Activated CD8-positive, alpha-beta memory T cell treated with anti-CD3 and anti-CD28 coated beads, Interleukin-2, amount 50 U/mL, for 24 hours (primary cell): ENCODE measurements around the gene PCSK5.
"Not testable (repeated sequence)": the region's sequence is repeated elsewhere in the genome, so short reads cannot be mapped to it uniquely, and the experiment has no call there.

Experiments used
- DNase-seq: peaks from one replicate; pipeline ENCODE4 v3.0.0-alpha.2; 2020; ENCODE audit errors: extremely low read depth

The PCSK5 gene

GRCh38 chr9:75889977-75890471 is 449 bp upstream of the PCSK5 start:
- DNase-seq: no peak

GRCh38 chr9:75891277-75891741 is 836 bp downstream of the PCSK5 start:
- DNase-seq: no peak

DNA sequence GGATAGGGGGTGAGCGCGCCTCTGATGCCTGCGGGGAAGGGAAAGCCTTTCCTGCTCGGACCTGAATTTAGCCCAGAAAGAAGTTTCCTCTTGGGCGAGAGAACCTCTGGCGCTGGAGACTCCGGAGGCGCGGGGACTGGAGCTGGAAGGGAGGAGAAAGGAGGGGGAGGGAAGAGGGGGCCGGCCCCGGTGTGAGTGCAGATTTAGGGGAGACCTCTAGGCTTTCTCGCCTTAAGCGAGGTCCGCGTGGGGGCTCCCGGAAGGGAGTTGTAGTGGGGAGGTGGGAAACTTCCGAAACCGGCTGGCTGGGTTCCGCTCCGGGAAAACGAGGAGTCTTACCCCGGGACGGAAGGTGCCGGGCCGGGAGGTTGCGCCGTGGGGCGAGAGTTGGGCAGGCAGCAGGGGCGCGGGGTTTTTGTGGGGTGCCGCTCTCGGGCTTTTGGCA is 1.3 kb downstream of the PCSK5 start:
- no peak for DNase-seq

GRCh38 chr9:75892216-75892911 is 1.9 kb downstream of the PCSK5 start:
- no peak for DNase-seq

GRCh38 chr9:75893106-75893505 is 2.6 kb downstream of the PCSK5 start:
- no peak for DNase-seq

- no peak for DNase-seq
Measured at GRCh38 chr9:75894566-75894965, 4.1 kb downstream of the PCSK5 start.

DNA sequence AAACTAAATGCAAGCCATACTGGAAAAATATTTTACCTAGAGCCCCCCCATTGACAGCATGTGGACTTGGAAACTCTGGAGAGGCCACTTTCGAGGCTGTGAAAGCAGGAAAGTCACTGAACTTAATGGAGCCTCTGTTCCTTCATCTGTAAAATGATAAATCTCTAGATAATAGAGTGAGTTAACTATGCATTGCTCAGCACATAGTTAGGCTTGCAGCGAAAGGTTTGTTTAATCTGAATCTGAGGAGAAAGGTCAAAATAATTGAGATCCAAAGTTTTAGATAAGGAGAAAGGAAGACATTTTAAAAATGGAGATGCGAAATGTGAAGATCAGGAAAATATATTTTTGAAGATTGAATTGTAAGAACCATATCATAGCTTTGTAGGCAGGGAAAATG is 4.6 kb downstream of the PCSK5 start:
- DNase-seq: no peak

DNA sequence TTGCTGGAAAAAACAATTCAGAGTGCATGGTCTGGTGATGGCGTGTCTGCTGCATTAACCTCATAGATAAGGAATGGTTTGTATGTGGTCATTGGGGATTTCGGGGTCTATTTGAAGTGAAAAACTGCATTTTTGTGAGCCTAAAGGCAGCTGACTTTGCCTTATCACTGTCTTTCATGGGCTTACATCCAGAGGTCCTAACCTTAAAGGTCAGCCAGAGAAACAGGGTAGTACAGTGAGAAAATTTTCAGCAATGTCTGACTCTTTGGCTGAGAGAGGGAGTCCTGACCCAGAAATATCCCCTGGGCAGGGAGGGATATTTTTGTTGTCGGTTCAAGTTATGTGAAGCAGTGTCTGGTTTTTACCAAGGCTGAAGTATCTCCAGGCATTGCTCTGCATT is 5.7 kb downstream of the PCSK5 start:
- no peak for DNase-seq

- not testable (repeated sequence) for DNase-seq
Measured at GRCh38 chr9:75900893-75901524, 10.5 kb downstream of the PCSK5 start.

DNA sequence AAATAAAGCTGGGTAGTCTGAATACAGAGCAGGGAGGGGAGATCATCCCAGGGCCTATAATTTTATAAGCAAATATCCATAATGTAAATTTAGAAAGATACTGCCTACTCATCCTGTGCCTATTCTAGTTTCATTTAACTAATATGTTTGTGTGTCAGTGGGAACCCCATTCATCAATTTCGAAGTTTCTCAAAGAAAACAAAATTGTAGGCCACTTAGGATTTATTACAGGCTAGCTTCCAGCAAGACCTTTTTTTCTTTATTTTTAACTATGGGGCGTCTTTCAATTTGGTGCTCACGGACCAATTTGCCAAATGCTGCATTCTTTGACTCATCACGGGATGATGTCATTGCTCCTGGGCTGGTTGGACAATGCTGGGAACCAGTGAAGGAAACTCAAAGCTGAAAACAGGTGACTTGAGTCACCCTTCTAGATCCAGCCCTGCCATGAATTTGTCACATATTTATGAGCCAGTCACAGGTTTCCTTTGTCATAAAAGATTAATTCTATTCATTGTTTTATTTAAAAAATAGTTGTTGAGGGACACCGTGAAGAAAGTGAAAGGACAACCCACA is 13.4 kb downstream of the PCSK5 start:
- DNase-seq: no peak

- no peak for DNase-seq
Measured at GRCh38 chr9:75904364-75904763, 13.9 kb downstream of the PCSK5 start.

DNA sequence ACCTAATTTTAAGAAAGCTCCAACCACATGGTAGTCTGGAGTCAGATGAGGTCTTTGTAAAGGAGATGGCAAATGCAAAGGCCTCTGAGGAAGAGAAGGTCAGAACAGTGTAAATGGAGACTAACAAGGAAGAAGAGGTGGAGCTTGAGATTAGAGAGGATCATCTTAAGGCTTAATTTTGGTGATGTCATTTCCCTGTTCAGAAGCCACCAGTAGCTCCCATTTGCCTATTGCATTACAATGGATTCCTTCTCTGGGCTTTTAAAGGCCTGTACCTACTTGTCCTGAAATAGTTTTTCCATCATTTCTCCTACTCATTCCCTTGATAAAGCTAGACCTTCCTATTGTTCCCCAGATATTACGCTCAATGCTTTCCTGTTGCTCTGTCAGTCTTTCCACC is 16.1 kb downstream of the PCSK5 start:
- no peak for DNase-seq

- no peak for DNase-seq
Measured at GRCh38 chr9:75907329-75907728, 16.9 kb downstream of the PCSK5 start.

DNA sequence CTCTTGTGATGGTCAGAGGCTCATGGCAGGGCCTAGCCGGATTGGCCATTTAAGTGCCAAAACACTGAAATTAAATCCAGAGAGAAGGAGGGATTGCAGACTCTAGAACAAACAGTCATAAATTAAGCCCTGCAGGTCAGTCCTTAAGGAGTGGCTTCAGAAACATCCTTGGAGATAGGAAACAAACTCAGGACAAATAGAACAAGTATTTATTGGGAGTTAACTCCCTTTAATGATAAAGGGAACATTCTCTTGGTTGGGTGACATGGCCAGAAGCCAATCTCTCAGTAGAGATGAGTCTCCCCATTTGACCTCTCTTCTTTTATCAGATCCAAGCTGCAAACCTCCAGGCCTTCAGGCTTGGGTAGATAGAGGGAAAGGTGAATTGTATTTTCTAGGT is 17.4 kb downstream of the PCSK5 start:
- DNase-seq: no peak

DNA sequence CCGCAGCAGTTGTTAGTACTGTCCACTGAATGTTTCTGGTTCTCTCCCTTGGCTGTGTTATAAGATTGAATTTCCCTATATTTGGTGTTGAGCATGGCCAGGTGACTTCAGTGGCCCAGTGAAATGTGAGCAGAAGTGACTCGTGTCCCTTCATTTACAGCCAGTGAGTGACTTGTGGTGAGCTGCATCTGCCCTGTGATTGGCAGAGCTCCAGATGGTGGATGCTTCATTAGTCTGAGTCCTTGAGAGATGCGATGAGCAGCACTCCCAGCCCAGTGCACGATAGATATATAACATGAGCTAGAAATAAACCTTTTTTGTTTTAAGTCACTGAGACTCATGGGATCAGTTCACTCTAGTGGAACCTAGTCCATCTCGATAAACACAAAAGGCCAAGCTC is 19.3 kb downstream of the PCSK5 start:
- DNase-seq: no peak

DNA sequence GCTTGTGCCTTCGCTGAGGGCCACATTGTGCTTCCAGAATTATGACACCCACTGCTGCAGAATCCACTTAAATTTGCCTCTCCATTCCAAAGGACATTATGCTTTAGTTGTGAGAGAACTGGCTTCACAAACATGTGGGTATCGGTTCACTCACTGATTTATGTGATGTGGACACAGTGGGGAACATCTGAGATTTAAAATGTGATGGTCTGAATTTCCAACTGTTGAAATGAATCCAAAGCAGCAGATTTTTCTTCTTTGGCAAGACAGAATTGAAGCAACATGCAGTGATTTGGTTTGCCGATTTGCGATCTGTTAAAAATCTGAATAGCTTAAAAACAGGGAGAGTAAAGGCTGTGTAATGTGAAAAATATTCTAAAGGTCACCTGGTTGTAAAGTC is 20.3 kb downstream of the PCSK5 start:
- no peak for DNase-seq

DNA sequence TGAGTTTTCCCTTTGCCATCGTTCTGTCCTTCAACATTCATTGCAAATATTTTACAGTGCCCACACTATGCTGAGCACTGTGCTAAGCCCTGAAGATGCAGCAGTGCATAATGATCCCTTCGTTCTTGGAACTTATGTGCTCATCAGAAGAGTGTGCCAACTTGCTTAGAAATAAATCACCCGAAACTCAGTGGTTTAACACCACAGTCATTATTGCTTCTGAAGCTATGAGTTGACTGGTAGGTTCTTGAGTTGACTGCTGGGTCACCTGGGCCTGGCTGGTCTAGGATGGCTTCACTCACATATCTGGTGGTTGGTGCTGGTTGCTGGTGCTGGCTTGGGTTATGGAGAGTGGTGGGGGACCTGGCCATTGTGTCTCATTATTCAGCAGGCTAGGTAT is 20.9 kb downstream of the PCSK5 start:
- no peak for DNase-seq

DNA sequence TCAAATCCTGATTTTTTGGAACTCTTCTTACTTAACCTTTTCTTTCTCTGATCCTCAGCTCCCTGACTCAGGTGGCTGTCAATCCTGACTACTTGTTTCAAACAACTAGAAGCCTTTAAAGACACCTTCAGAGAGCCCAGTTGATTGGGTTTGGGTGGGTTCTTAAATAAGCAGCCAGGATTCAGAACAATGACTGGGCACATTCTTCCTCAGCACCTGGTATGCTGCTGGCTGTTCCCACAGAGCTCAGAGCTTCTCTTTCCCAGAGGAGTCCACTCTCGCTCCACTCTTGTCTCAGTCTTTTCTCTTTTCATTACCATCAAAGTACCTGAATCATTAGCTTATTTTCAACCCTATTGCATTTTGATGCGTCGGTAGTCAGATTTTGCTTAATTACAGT is 22.5 kb downstream of the PCSK5 start:
- DNase-seq: no peak

DNA sequence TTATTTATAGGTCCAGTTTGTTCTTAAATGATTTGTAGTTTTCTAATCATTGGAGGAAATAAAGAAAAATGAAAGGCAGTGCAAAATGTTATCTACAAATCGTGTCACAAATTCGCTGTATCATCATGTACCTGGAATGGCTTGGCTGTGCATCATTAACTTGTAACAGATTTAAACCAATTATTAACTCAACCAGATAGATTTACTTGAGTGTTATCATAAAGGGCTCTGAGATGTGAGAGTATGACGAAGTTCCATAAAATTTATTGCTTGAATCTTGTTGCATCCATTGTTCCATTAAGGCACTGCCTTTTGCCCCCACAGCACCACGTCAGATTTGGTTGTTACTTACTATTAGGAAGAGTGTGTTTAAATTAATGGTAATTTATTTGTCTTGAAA is 23.5 kb downstream of the PCSK5 start:
- no peak for DNase-seq

- DNase-seq: no peak
Measured at GRCh38 chr9:75914883-75915452, 24.5 kb downstream of the PCSK5 start.

DNA sequence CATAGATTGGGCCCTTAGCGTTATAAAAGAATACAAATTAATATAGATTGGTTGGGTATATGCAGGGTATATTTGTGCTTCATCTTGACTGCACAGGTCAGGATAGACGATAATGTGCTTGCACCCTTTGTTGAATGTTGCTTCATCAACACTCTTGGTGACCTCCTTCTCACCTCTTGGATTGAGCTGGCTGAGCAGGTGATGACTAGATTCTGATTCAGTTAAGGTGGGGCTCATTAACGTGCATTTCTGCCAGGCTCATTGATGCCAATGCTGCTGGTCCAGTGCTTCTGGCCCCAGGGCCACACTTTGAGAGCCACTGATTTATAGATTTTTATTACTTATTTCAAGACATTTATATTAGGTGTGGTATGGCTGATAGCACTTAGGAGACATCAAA is 27.7 kb downstream of the PCSK5 start:
- DNase-seq: no peak

DNA sequence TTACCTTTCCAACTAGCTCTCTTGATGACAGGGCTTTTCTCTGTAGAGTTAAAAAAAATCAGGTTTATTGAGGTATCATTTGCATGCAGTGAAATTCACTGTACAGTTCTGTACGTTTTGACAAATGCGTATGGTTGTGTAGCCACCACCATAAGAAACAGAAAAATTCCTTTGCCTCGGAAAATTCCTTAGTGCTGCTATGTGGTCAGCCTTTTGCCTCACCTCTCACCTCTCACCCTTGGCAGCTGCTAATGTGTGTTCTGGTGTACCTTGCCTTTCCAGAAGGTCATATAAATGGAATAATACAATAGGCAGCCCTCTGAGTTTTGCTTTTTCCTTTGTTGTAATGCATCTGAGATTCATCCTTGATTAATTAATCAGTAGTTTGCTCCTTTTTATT is 28.4 kb downstream of the PCSK5 start:
- DNase-seq: no peak
